ENCODE measurements around the gene POFUT2. TPM values are rescaled to one million over a fixed set of nuclear protein-coding genes. Genes with fewer than 3 reads are reported as not detected.
"Not testable (repeated sequence)": the region's sequence is repeated elsewhere in the genome, so short reads cannot be mapped to it uniquely, and the experiment has no call there.

The POFUT2 gene
- total RNA-seq, 1 donor from 2014 or later: 19.4 TPM

- DNase-seq: peak; percentile 91
These were observed 21.6 kb upstream of the POFUT2 start for GRCh38 chr21:45309069-45309986.

GRCh38 chr21:45308194-45309068, 20.7 kb upstream of the POFUT2 start:
- DNase-seq: peak; percentile 59

GRCh38 chr21:45307597-45308158, 20.0 kb upstream of the POFUT2 start:
- DNase-seq: not testable (repeated sequence)

GRCh38 chr21:45306832-45307571, 19.3 kb upstream of the POFUT2 start:
- DNase-seq: no peak

GRCh38 chr21:45306453-45306831, 18.7 kb upstream of the POFUT2 start:
- no peak for DNase-seq

- DNase-seq: no peak
These were observed 18.1 kb upstream of the POFUT2 start for GRCh38 chr21:45305836-45306235.

GRCh38 chr21:45304945-45305344, 17.2 kb upstream of the POFUT2 start:
- no peak for DNase-seq

- DNase-seq: no peak
These were observed 16.8 kb upstream of the POFUT2 start for GRCh38 chr21:45304476-45304830.

GRCh38 chr21:45303751-45304475, 16.2 kb upstream of the POFUT2 start:
- DNase-seq: no peak

- DNase-seq: no peak
These were observed 15.5 kb upstream of the POFUT2 start for GRCh38 chr21:45303091-45303615.

- DNase-seq: peak; percentile 94
These were observed 14.7 kb upstream of the POFUT2 start for GRCh38 chr21:45302082-45303061.

- DNase-seq: no peak
These were observed 13.9 kb upstream of the POFUT2 start for GRCh38 chr21:45301521-45302081.

- DNase-seq: no peak
These were observed 13.3 kb upstream of the POFUT2 start for GRCh38 chr21:45300786-45301520.

- DNase-seq: no peak
These were observed 12.4 kb upstream of the POFUT2 start for GRCh38 chr21:45299864-45300785.

- no peak for DNase-seq
These were observed 11.6 kb upstream of the POFUT2 start for GRCh38 chr21:45299026-45299863.

- DNase-seq: no peak
These were observed 10.2 kb upstream of the POFUT2 start for GRCh38 chr21:45297869-45298268.

GRCh38 chr21:45297329-45297728, 9.6 kb upstream of the POFUT2 start:
- no peak for DNase-seq

Measured in dermis blood vessel endothelial cell (primary cell).